T-cell (primary cell): Measurements from ENCODE around the gene TMEM143. TPM values are rescaled to one million over a fixed set of nuclear protein-coding genes. Genes with fewer than 3 reads are reported as not detected.

Experiments
- total RNA-seq, 35 experiments: library from RNA in 6 of 35; stranded (reverse) in 6 of 35; fragments of 120-200 nt in 1 of 35; gene quantifications; one replicate each; pipeline versions ENCODE4 v1.2.1 to v1.2.4 and lab custom pipeline; 2013 to 2026

TMEM143 gene
- total RNA-seq, 5 donors from 2014 or later (not counting 1 experiment from before 2014, with no cell fraction given), result 14.5 to 33.5 (median 29.0) TPM

Other genes starting within 250 kb of the TMEM143 start
- gene LIG1, start 193.6 kb downstream of the TMEM143 start, total RNA-seq, result 100 to 1,000 TPM in 3 of 5 donors, 10 to 100 TPM in 2; 58.7 to 127 (median 112) TPM
- 10 to 100 TPM in 3 of 5 donors, 1 to 10 TPM in 2; 5.4 to 14.7 (median 11.6) TPM for gene ZSWIM9, start 193.3 kb downstream of the TMEM143 start, total RNA-seq
- 100 to 1,000 TPM; 146 to 224 (median 191) TPM for gene CARD8, start 108.0 kb downstream of the TMEM143 start, total RNA-seq
- under 1 TPM in 2 of 5 donors, not detected in 3; 0.20 to 0.41 TPM for gene ZNF114, start 93.9 kb downstream of the TMEM143 start, total RNA-seq
- gene EMP3, start 38.4 kb downstream of the TMEM143 start, total RNA-seq, result 100 to 1,000 TPM; 180 to 373 (median 361) TPM
- gene SYNGR4, start 427 bp upstream of the TMEM143 start, total RNA-seq, result not detected
- 10 to 100 TPM; 40.9 to 55.9 (median 47.5) TPM for gene KDELR1, start 27.6 kb upstream of the TMEM143 start, total RNA-seq
- gene GRIN2D, start 29.7 kb upstream of the TMEM143 start, total RNA-seq, result under 1 TPM in 4 of 5 donors, not detected in 1; 0.13 to 0.23 (median 0.16) TPM
- 10 to 100 TPM; 29.7 to 55.2 (median 42.6) TPM for gene GRWD1, start 82.0 kb upstream of the TMEM143 start, total RNA-seq
- gene KCNJ14, start 91.6 kb upstream of the TMEM143 start, total RNA-seq, result 1 to 10 TPM; 2.6 to 3.5 (median 3.2) TPM
- gene CYTH2, start 105.4 kb upstream of the TMEM143 start, total RNA-seq, result 10 to 100 TPM; 37.8 to 81.5 (median 70.6) TPM
- gene LMTK3, start 147.9 kb upstream of the TMEM143 start, total RNA-seq, result 10 to 100 TPM; 17.5 to 28.2 (median 23.5) TPM
- not detected for gene SULT2B1, start 188.2 kb upstream of the TMEM143 start, total RNA-seq
- gene SPACA4, start 242.8 kb upstream of the TMEM143 start, total RNA-seq, result not detected